H1 (cell line): ENCODE measurements around the gene PXDC1.

Source experiments
- CEBPB ChIP-seq: IDR thresholded peaks from 2 replicates; pipeline ENCODE4 v1.6.1; 2012; ENCODE audit warnings: low read depth, low read length
- CTCF ChIP-seq, 3 experiments: IDR thresholded peaks; 1 replicate in 2 of 3; 2 replicates in 1 of 3; pipeline versions ENCODE4 v1.5.1 to v1.6.1; 2011; ENCODE audit warnings: low read length in 3 of 3, mild to moderate bottlenecking in 3 of 3, inconsistent platforms in 2 of 3, low read depth in 1 of 3, moderate library complexity in 1 of 3; ENCODE audit not compliant: insufficient read depth in 1 of 3; ENCODE audit errors: control extremely low read depth in 1 of 3
- EP300 ChIP-seq, 2 experiments: IDR thresholded peaks; 1 replicate in 1 of 2; 2 replicates in 1 of 2; pipeline ENCODE4 v1.6.1; 2011 to 2012; ENCODE audit warnings: low read depth in 2 of 2, low read length in 2 of 2, mild to moderate bottlenecking in 2 of 2, borderline replicate concordance in 1 of 2, inconsistent platforms in 1 of 2, moderate library complexity in 1 of 2
- EZH2 ChIP-seq: fragments of 200-600 bp; sonication (generic); IDR thresholded peaks from 2 replicates; pipeline ENCODE4 v1.7.1; 2012; ENCODE audit warnings: low read depth, mild to moderate bottlenecking, moderate library complexity, low read length, inconsistent platforms; ENCODE audit not compliant: severe bottlenecking
- FOSL1 ChIP-seq: IDR thresholded peaks from 2 replicates; pipeline ENCODE4 v1.6.1; 2011; ENCODE audit warnings: mild to moderate bottlenecking, low read depth, low read length, moderate library complexity; ENCODE audit not compliant: insufficient read depth
- GABPA ChIP-seq: IDR thresholded peaks from 2 replicates; pipeline ENCODE4 v1.6.1; 2011; ENCODE audit warnings: mild to moderate bottlenecking, low read length, moderate library complexity, borderline replicate concordance; ENCODE audit not compliant: insufficient read depth
- KDM1A ChIP-seq: fragments of 200-600, 300-600 bp; sonication (generic); IDR thresholded peaks from 2 replicates; pipeline ENCODE4 v1.7.1; 2016; ENCODE audit warnings: mild to moderate bottlenecking, low read length, borderline replicate concordance
- POLR2AphosphoS5 ChIP-seq: IDR thresholded peaks from 2 replicates; pipeline ENCODE4 v1.6.1; 2011; ENCODE audit warnings: low read depth, low read length
- SIN3A ChIP-seq, 2 experiments: IDR thresholded peaks in 1 of 2; conservative IDR thresholded peaks in 1 of 2; 2 replicates each; pipeline ENCODE4 v1.6.1; 2011 to 2012; ENCODE audit warnings: low read length in 2 of 2, improper control_type of control experiment in 1 of 2, low read depth in 1 of 2, mild to moderate bottlenecking in 1 of 2
- SP1 ChIP-seq: IDR thresholded peaks from 2 replicates; pipeline ENCODE4 v1.6.1; 2011; ENCODE audit warnings: low read depth, low read length
- TCF12 ChIP-seq: IDR thresholded peaks from 2 replicates; pipeline ENCODE4 v1.6.1; 2011; ENCODE audit warnings: low read depth, mild to moderate bottlenecking, low read length
- TF ChIP-seq, protein P1 (sequence below): IDR thresholded peaks from 2 replicates; pipeline ENCODE4 v1.6.1; 2012; ENCODE audit warnings: low read length, inconsistent platforms

DNA sequence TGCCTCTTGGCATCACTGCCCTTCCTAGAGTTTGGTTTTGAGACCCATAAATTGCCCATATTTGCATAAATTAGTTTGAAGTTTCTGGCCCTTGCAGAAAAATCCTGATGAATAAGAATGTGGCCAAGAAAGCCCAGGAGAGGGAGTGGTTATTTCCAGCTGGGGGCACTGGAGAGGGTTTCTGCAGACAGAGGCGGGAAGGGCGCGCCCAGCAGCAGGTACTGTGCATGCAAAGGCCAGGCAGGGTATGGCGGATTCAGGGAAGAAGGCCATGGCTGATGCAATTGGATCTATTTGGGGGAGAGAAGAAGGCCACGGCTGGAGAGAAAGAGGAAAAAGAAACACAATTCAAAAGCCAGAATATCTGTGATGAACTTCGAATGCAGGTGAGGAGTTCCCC lies 48.2 kb upstream of the PXDC1 start:
- TF ChIP-seq EP300 (IDR thresholded peaks at IDR 0.05; ENCODE audit: borderline replicate concordance in 1 of 2, low read depth in 2 of 2, low read length in 2 of 2) (no peak), CTCF (IDR thresholded peaks at IDR 0.05; ENCODE audit: control extremely low read depth in 1 of 3, insufficient read depth in 1 of 3, low read depth in 1 of 3, low read length in 3 of 3) (no peak), TCF12 (no peak), POLR2AphosphoS5 (no peak), EZH2 (no peak), KDM1A (no peak), FOSL1 (no peak), CEBPB (no peak), GABPA (no peak), SP1 (no peak), SIN3A (conservative IDR thresholded peaks at IDR 0.05 in 1 of 2, IDR thresholded peaks at IDR 0.05 in 1 of 2; ENCODE audit: low read depth in 1 of 2, low read length in 2 of 2) (no peak)
- TF ChIP-seq, protein P1, sequence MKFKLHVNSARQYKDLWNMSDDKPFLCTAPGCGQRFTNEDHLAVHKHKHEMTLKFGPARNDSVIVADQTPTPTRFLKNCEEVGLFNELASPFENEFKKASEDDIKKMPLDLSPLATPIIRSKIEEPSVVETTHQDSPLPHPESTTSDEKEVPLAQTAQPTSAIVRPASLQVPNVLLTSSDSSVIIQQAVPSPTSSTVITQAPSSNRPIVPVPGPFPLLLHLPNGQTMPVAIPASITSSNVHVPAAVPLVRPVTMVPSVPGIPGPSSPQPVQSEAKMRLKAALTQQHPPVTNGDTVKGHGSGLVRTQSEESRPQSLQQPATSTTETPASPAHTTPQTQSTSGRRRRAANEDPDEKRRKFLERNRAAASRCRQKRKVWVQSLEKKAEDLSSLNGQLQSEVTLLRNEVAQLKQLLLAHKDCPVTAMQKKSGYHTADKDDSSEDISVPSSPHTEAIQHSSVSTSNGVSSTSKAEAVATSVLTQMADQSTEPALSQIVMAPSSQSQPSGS: no peak
